Upper lobe of left lung (tissue), 6 donors: ENCODE results near the gene NRF1. TPM values are rescaled to one million over a fixed set of nuclear protein-coding genes. Genes with fewer than 3 reads are reported as not detected.

ENCODE experiments used
- ATAC-seq, 2 donors: fragments of 200-7000 bp; cut with Tn5 transposase; one replicate each; pipeline ENCODE4 v1.9.1; 2022; ENCODE audit warnings: mild to moderate bottlenecking in 2 of 2, moderate library complexity in 2 of 2; ENCODE audit not compliant: low FRiP score in 2 of 2
- DNase-seq, 2 donors: peaks; one replicate each; pipeline ENCODE4 v3.0.0-alpha.2; 2019 to 2020
- H3K27ac ChIP-seq, 4 donors: fragments of 200-600 bp; sonication (generic); one replicate each; pipeline ENCODE4 v1.5.1; 2016 to 2019
- H3K27me3 ChIP-seq, 4 donors: fragments of 200-600 bp; sonication (generic); one replicate each; pipeline ENCODE4 v1.5.1; 2017 to 2019
- H3K36me3 ChIP-seq, 4 donors: fragments of 200-600 bp; sonication (generic); one replicate each; pipeline ENCODE4 v1.5.1; 2016 to 2019
- H3K4me1 ChIP-seq, 4 donors: fragments of 200-600 bp; sonication (generic); one replicate each; pipeline ENCODE4 v1.5.1; 2018 to 2019
- H3K4me3 ChIP-seq, 4 donors: fragments of 200-600 bp; sonication (generic); one replicate each; pipeline ENCODE4 v1.5.1; 2017 to 2019; ENCODE audit warnings: mild to moderate bottlenecking in 2 of 4, moderate library complexity in 1 of 4
- H3K9me3 ChIP-seq, 4 donors: fragments of 200-600 bp; sonication (generic); one replicate each; pipeline ENCODE4 v1.5.1; 2018 to 2019
- CTCF ChIP-seq, 6 experiments: fragments of 450-650 bp in 4 of 6; fragments of 200-600 bp in 2 of 6; sonication (generic) in 2 of 6; IDR thresholded peaks; one replicate each; pipeline ENCODE4 v1.5.1; 2016 to 2019; ENCODE audit warnings: antibody characterized with exemption in 6 of 6
- EP300 ChIP-seq, 4 donors: sonication (generic); formaldehyde crosslinking; IDR thresholded peaks; one replicate each; pipeline ENCODE4 v1.5.1; 2017; ENCODE audit warnings: antibody characterized with exemption in 4 of 4, control low read depth in 2 of 4
- POLR2A ChIP-seq, 4 donors: fragments of 450-650 bp; IDR thresholded peaks; one replicate each; pipeline ENCODE4 v1.5.1; 2016 to 2017; ENCODE audit warnings: antibody characterized with exemption in 4 of 4, mild to moderate bottlenecking in 2 of 4
- POLR2AphosphoS5 ChIP-seq, 2 donors: sonication (generic); formaldehyde crosslinking; IDR thresholded peaks; one replicate each; pipeline ENCODE4 v1.5.1; 2017; ENCODE audit warnings: antibody characterized with exemption in 2 of 2
- WGBS, 2 donors: methylation state at CpG; one replicate each; pipeline ENCODE4 v1.1.5; 2017 to 2018; 5-methylcytosine and 5-hydroxymethylcytosine counted together
- total RNA-seq, 6 donors: library from RNA; depleted of rRNA in 4 of 6; stranded (reverse); fragments of >200 nt in 4 of 6; gene quantifications; one replicate each; pipeline versions ENCODE4 v1.1.0 to v1.2.1, GENCODE V29; 2016 to 2021
- donor health status: DM: no; HTN: no; CAD: no; lungs with moderate emphysema.
- donor health status: DM: no; HTN: yes; CAD: no; lungs with severe emphysema.

The NRF1 gene
- total RNA-seq, 6 donors from 2014 or later = 12.7 to 27.2 (median 19.1) TPM

GRCh38 chr7:129676017-129676897 lies 64.7 kb downstream of the NRF1 start:
- Histone ChIP-seq H3K36me3 (peaks cover 5 to 57% (median 21%) of the 10 kb centered on the region in 4 donors), H3K4me1 (no peaks in the 10 kb centered on the region), H3K9me3 (peaks cover 0 to 6% (median 0%) of the 10 kb centered on the region in 4 donors), H3K27ac (no peak overlapping the region), H3K4me3 (no peak overlapping the region), H3K27me3 (no peaks in the 10 kb centered on the region)
- TF ChIP-seq POLR2AphosphoS5 (IDR thresholded peaks at IDR 0.05) (no peak), POLR2A (IDR thresholded peaks at IDR 0.05) (no peak), CTCF (IDR thresholded peaks at IDR 0.05) (no peak), EP300 (IDR thresholded peaks at IDR 0.05) (no peak)
- DNase-seq = no peak
- WGBS, 2 donors = 91 to 96% methylated on average over 7 of the region's 7 CpGs
- no peak for ATAC-seq

- Histone ChIP-seq H3K4me3 (no peak overlapping the region), H3K9me3 (peaks cover 0 to 6% (median 0%) of the 10 kb centered on the region in 4 donors), H3K27ac (no peak overlapping the region), H3K36me3 (peaks cover 5 to 43% (median 17%) of the 10 kb centered on the region in 4 donors), H3K27me3 (no peaks in the 10 kb centered on the region), H3K4me1 (no peaks in the 10 kb centered on the region)
- ATAC-seq = no peak
- 93 to 95% methylated on average over 4 of the region's 4 CpGs for WGBS, 2 donors
- no peak for DNase-seq
- no peak for TF ChIP-seq POLR2A (IDR thresholded peaks at IDR 0.05)
- TF ChIP-seq EP300 (IDR thresholded peaks at IDR 0.05) = no peak
- no peak for TF ChIP-seq CTCF (IDR thresholded peaks at IDR 0.05)
- no peak for TF ChIP-seq POLR2AphosphoS5 (IDR thresholded peaks at IDR 0.05)
These were observed 66.3 kb downstream of the NRF1 start for GRCh38 chr7:129677796-129678195.

GRCh38 chr7:129678606-129679005 lies 67.1 kb downstream of the NRF1 start:
- no peak overlapping the region for H3K4me3 ChIP-seq
- TF ChIP-seq POLR2A (IDR thresholded peaks at IDR 0.05) (no peak), POLR2AphosphoS5 (IDR thresholded peaks at IDR 0.05) (no peak), EP300 (IDR thresholded peaks at IDR 0.05) (no peak), CTCF (IDR thresholded peaks at IDR 0.05) (no peak)
- no peaks in the 10 kb centered on the region for H3K4me1 ChIP-seq
- no peak for ATAC-seq
- DNase-seq = no peak
- peaks cover 3 to 37% (median 15%) of the 10 kb centered on the region in 4 donors for H3K36me3 ChIP-seq
- no peak overlapping the region for H3K27ac ChIP-seq
- no peaks in the 10 kb centered on the region for H3K27me3 ChIP-seq
- peaks cover 0 to 6% (median 0%) of the 10 kb centered on the region in 4 donors for H3K9me3 ChIP-seq

GRCh38 chr7:129680400-129680799 lies 68.9 kb downstream of the NRF1 start:
- no peak for DNase-seq
- ATAC-seq = no peak
- WGBS, 2 donors = 96 to 100% methylated on average over 1 of the region's 1 CpG
- H3K9me3 ChIP-seq = peaks cover 0 to 4% (median 0%) of the 10 kb centered on the region in 4 donors
- no peak overlapping the region for H3K4me3 ChIP-seq
- no peaks in the 10 kb centered on the region for H3K27me3 ChIP-seq
- peaks cover 0 to 20% (median 8%) of the 10 kb centered on the region in 4 donors for H3K36me3 ChIP-seq
- no peak for TF ChIP-seq EP300 (IDR thresholded peaks at IDR 0.05)
- no peak for TF ChIP-seq POLR2AphosphoS5 (IDR thresholded peaks at IDR 0.05)
- no peak for TF ChIP-seq CTCF (IDR thresholded peaks at IDR 0.05)
- TF ChIP-seq POLR2A (IDR thresholded peaks at IDR 0.05) = no peak
- H3K27ac ChIP-seq = no peak overlapping the region
- H3K4me1 ChIP-seq = no peaks in the 10 kb centered on the region
